Osteocyte (in vitro differentiated cells): ENCODE results near the gene R3HDM4. TPM values are rescaled to one million over a fixed set of nuclear protein-coding genes. Genes with fewer than 3 reads are reported as not detected.
"Not testable (repeated sequence)": the region's sequence is repeated elsewhere in the genome, so short reads cannot be mapped to it uniquely, and the experiment has no call there.

ENCODE experiments used
- DNase-seq: peaks from one replicate; pipeline ENCODE4 v3.0.0; 2021; ENCODE audit warnings: mixed read lengths; ENCODE audit not compliant: unreplicated experiment; ENCODE audit errors: extremely low spot score
- H3K27ac Mint-ChIP-seq: one replicate; pipeline ENCODE4 v1.8.0; 2021; ENCODE audit warnings: mild to moderate bottlenecking, mixed read lengths; ENCODE audit not compliant: unreplicated experiment
- H3K27me3 Mint-ChIP-seq: one replicate; pipeline ENCODE4 v1.8.0; 2021; ENCODE audit warnings: mixed read lengths; ENCODE audit not compliant: unreplicated experiment
- H3K36me3 Mint-ChIP-seq: one replicate; pipeline ENCODE4 v1.8.0; 2021; ENCODE audit warnings: mixed read lengths; ENCODE audit not compliant: unreplicated experiment
- H3K4me1 Mint-ChIP-seq: one replicate; pipeline ENCODE4 v1.8.0; 2021; ENCODE audit warnings: mixed read lengths; ENCODE audit not compliant: unreplicated experiment
- H3K4me3 Mint-ChIP-seq: one replicate; pipeline ENCODE4 v1.8.0; 2021; ENCODE audit warnings: mild to moderate bottlenecking, moderate library complexity, mixed read lengths; ENCODE audit not compliant: unreplicated experiment
- H3K9me3 Mint-ChIP-seq: one replicate; pipeline ENCODE4 v1.8.0; 2021; ENCODE audit warnings: mixed read lengths; ENCODE audit not compliant: unreplicated experiment
- CTCF ChIP-seq: fragments of 200-600 bp; sonication (generic); IDR thresholded peaks from 2 replicates; pipeline ENCODE4 v1.5.0; 2021; ENCODE audit warnings: antibody characterized with exemption, mild to moderate bottlenecking, moderate library complexity
- total RNA-seq: library from RNA; stranded (reverse); gene quantifications from 2 replicates; pipeline ENCODE4 v1.2.1, GENCODE V29; 2021

Gene R3HDM4
- total RNA-seq, 1 donor from 2014 or later, result 63.5 TPM

GRCh38 chr19:892243-892893, 20.7 kb downstream of the R3HDM4 start:
- no peaks in the 10 kb centered on the region for H3K9me3 Mint-ChIP-seq
- no peak for TF ChIP-seq CTCF
- peaks cover 17% of the 10 kb centered on the region for H3K4me1 Mint-ChIP-seq
- H3K36me3 Mint-ChIP-seq, result peaks cover 7% of the 10 kb centered on the region
- peak overlapping the region; percentile 71 for H3K27ac Mint-ChIP-seq
- H3K27me3 Mint-ChIP-seq, result no peaks in the 10 kb centered on the region
- H3K4me3 Mint-ChIP-seq, result peak overlapping the region; percentile 79
- DNase-seq, result no peak

- Mint-ChIP-seq H3K4me1 (peaks cover 17% of the 10 kb centered on the region), H3K27ac (peak overlapping the region; percentile 34), H3K4me3 (peak overlapping the region; percentile 79)
- not testable (repeated sequence) for H3K27me3 Mint-ChIP-seq, DNase-seq, H3K9me3 Mint-ChIP-seq, H3K36me3 Mint-ChIP-seq
Measured at GRCh38 chr19:891421-892200, 21.4 kb downstream of the R3HDM4 start.

- TF ChIP-seq CTCF, result no peak
- no peak for DNase-seq
- no peaks in the 10 kb centered on the region for H3K9me3 Mint-ChIP-seq
- peak overlapping the region; percentile 62 for H3K4me3 Mint-ChIP-seq
- H3K4me1 Mint-ChIP-seq, result peaks cover 17% of the 10 kb centered on the region
- H3K27ac Mint-ChIP-seq, result peak overlapping the region; percentile 31
- peaks cover 2% of the 10 kb centered on the region for H3K36me3 Mint-ChIP-seq
- no peaks in the 10 kb centered on the region for H3K27me3 Mint-ChIP-seq
Measured at GRCh38 chr19:890831-891230, 22.2 kb downstream of the R3HDM4 start.

- Mint-ChIP-seq H3K4me1 (peaks cover 17% of the 10 kb centered on the region), H3K27me3 (no peaks in the 10 kb centered on the region), H3K36me3 (peaks cover 2% of the 10 kb centered on the region), H3K27ac (no peak overlapping the region), H3K4me3 (peak overlapping the region; percentile 14), H3K9me3 (no peaks in the 10 kb centered on the region)
- no peak for TF ChIP-seq CTCF
- DNase-seq, result no peak
Measured at GRCh38 chr19:889662-890295, 23.2 kb downstream of the R3HDM4 start.

- no peak for TF ChIP-seq CTCF
- Mint-ChIP-seq H3K4me3 (no peak overlapping the region), H3K27ac (no peak overlapping the region), H3K9me3 (no peaks in the 10 kb centered on the region), H3K4me1 (peaks cover 15% of the 10 kb centered on the region), H3K36me3 (peaks cover 7% of the 10 kb centered on the region), H3K27me3 (no peaks in the 10 kb centered on the region)
- DNase-seq, result no peak
Measured at GRCh38 chr19:888581-889385, 24.2 kb downstream of the R3HDM4 start.
